K562 (cell line): ENCODE data around the gene DNAI7. TPM values are rescaled to one million over a fixed set of nuclear protein-coding genes. Genes with fewer than 3 reads are reported as not detected.
A peak's percentile ranks its signal among the peaks of the same experiment; 100 is the strongest.

Experiments used
- DDX20 ChIP-seq: fragments of 450-650 bp; IDR thresholded peaks from 2 replicates; pipeline ENCODE4 v1.6.1; 2016; ENCODE audit warnings: missing genetic modification characterization, low read depth, mild to moderate bottlenecking, missing compliant biosample characterization, moderate library complexity
- HMG20B ChIP-seq: fragments of 250-450 bp; sonication (Bioruptor Pico); IDR thresholded peaks from 2 replicates; pipeline ENCODE4 v1.5.0; 2021; ENCODE audit warnings: mild to moderate bottlenecking
- NR2C2 ChIP-seq, 2 experiments: fragments of 200-800 bp in 1 of 2; sonication (Bioruptor generic) in 1 of 2; sonication (generic) in 1 of 2; formaldehyde crosslinking in 1 of 2; IDR thresholded peaks; 2 replicates each; pipeline versions ENCODE4 v1.6.1 to v1.8.0; 2016 to 2022; ENCODE audit warnings: mild to moderate bottlenecking in 1 of 2, missing compliant biosample characterization in 1 of 2, missing genetic modification characterization in 1 of 2, missing genetic modification reagents in 1 of 2
- PTBP1 ChIP-seq: fragments of 200-400 bp; formaldehyde crosslinking; IDR thresholded peaks from 2 replicates; pipeline ENCODE4 v1.6.1; 2017; ENCODE audit warnings: low read depth, low read length
- SRF ChIP-seq, 2 experiments: fragments of 250-450, 450-650 bp in 1 of 2; sonication (Bioruptor Pico) in 1 of 2; sonication (generic) in 1 of 2; formaldehyde crosslinking; IDR thresholded peaks; 2 replicates each; pipeline versions ENCODE4 v1.5.0 to v1.5.1; 2020 to 2022; ENCODE audit warnings: mild to moderate bottlenecking in 1 of 2, missing genetic modification reagents in 1 of 2
- TAL1 ChIP-seq: fragments of 450-650 bp; IDR thresholded peaks from 2 replicates; pipeline ENCODE4 v1.6.1; 2016; ENCODE audit warnings: mild to moderate bottlenecking
- TCF7L2 ChIP-seq: fragments of 150-350 bp; IDR thresholded peaks from 2 replicates; pipeline ENCODE4 v1.6.1; 2016; ENCODE audit warnings: low read depth, mild to moderate bottlenecking, low read length, moderate library complexity
- XRCC4 ChIP-seq: IDR thresholded peaks from one replicate; pipeline ENCODE4 v1.6.1; 2011; ENCODE audit not compliant: insufficient read depth, insufficient read length; ENCODE audit errors: extremely low read depth
- ZKSCAN3 ChIP-seq: fragments of 250-450 bp; sonication (Bioruptor Pico); IDR thresholded peaks from 2 replicates; pipeline ENCODE4 v1.4.0; 2020
- polyA plus RNA-seq, 8 experiments: library from polyadenylated mRNA; depleted of rRNA in 4 of 8; stranded (reverse) in 5 of 8; unstranded in 3 of 8; fragments of >200 nt; fragmentation: Nextera tagmentation in 2 of 8; fragmentation: Illumina TruSeq in 1 of 8; extraction: Ambion mirVana in 2 of 8; extraction: Trizol in 1 of 8; gene quantifications; 2 replicates each; pipeline versions ENCODE4 v1.2.1 to v1.2.3, GENCODE V29; 2011 to 2014; ENCODE audit warnings: inconsistent platforms in 1 of 8, missing spikeins in 1 of 8
- total RNA-seq, 7 experiments: library from RNA; depleted of rRNA in 6 of 7; stranded (reverse); fragments of >200 nt in 6 of 7; fragmentation: Illumina TruSeq in 2 of 7; extraction: Trizol in 2 of 7; gene quantifications; 2 replicates each; pipeline versions ENCODE4 v1.2.1 to v1.2.3, GENCODE V29; 2011 to 2021; ENCODE audit warnings: low replicate concordance in 1 of 7
- TF ChIP-seq, protein P1 (sequence below): sonication (generic); formaldehyde crosslinking; IDR thresholded peaks from 2 replicates; pipeline ENCODE4 v1.8.0; 2022; ENCODE audit warnings: mild to moderate bottlenecking, missing genetic modification reagents
- TF ChIP-seq, protein P2 (sequence below): sonication (generic); formaldehyde crosslinking; IDR thresholded peaks from 2 replicates; pipeline ENCODE4 v1.8.0; 2023; ENCODE audit warnings: mild to moderate bottlenecking, missing genetic modification reagents
- TF ChIP-seq, protein P3 (sequence below): fragments of 250-450 bp; sonication (Bioruptor Pico); IDR thresholded peaks from 2 replicates; pipeline ENCODE4 v1.8.0; 2022; ENCODE audit warnings: moderate library complexity, mild to moderate bottlenecking, inconsistent platforms
- TF ChIP-seq, protein P4 (sequence below): IDR thresholded peaks from 2 replicates; pipeline ENCODE4 v1.6.1; 2012; ENCODE audit warnings: low read depth, low read length, improper control_type of control experiment, borderline replicate concordance

DNAI7 gene
- total and polyA plus RNA-seq, 9 of the 15 experiments (the other 6 are each of a cell fraction or from before 2014, with no cell fraction given): 0.06 to 0.76 (median 0.17) TPM; not detected in 1

DNA sequence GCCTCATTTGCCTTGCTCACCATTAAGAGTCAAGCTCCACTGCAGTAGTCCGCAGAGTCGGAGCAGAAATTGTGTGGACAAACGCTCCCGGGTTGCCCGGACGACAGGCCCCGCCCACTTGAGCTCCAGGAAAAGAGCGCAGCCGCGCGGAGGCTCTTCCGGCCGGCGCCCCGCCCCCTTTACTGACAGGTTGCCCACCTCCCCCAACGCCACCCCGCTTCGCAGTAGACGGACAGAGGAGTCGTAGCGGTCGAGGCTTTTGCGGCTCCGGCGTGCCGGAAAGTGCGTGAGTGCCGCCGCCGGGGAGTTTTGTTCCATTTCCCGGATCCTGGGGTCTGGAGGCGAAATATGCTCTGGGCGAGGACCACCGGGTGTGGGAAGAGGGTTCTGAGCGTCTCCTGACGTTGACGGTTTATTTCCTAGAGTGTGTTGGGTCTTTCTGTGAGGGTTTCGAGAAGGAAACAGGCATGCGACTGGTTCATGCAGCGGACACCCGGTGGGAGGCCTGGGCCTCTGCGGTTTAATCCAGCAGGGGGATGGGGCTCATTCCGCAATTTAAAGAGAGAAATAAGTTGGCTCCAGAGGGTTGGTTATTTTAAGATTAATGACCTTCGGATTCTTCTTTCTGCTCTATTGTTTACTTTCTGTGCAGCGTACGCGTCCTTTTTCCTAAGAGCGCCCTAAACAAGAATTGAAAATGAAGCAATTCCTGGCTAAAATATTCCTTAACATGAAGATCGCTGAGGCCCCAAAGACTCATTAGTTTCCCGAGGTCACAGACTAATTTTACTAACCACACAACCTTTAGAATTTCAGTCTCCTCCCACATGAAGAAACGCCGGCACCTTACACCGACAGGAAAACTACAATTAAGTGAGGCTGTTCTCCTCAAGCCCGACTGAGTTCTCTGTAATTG lies at the start of gene DNAI7, which contains the start of gene ETFRF1 (continued):
- TF ChIP-seq, protein P1, sequence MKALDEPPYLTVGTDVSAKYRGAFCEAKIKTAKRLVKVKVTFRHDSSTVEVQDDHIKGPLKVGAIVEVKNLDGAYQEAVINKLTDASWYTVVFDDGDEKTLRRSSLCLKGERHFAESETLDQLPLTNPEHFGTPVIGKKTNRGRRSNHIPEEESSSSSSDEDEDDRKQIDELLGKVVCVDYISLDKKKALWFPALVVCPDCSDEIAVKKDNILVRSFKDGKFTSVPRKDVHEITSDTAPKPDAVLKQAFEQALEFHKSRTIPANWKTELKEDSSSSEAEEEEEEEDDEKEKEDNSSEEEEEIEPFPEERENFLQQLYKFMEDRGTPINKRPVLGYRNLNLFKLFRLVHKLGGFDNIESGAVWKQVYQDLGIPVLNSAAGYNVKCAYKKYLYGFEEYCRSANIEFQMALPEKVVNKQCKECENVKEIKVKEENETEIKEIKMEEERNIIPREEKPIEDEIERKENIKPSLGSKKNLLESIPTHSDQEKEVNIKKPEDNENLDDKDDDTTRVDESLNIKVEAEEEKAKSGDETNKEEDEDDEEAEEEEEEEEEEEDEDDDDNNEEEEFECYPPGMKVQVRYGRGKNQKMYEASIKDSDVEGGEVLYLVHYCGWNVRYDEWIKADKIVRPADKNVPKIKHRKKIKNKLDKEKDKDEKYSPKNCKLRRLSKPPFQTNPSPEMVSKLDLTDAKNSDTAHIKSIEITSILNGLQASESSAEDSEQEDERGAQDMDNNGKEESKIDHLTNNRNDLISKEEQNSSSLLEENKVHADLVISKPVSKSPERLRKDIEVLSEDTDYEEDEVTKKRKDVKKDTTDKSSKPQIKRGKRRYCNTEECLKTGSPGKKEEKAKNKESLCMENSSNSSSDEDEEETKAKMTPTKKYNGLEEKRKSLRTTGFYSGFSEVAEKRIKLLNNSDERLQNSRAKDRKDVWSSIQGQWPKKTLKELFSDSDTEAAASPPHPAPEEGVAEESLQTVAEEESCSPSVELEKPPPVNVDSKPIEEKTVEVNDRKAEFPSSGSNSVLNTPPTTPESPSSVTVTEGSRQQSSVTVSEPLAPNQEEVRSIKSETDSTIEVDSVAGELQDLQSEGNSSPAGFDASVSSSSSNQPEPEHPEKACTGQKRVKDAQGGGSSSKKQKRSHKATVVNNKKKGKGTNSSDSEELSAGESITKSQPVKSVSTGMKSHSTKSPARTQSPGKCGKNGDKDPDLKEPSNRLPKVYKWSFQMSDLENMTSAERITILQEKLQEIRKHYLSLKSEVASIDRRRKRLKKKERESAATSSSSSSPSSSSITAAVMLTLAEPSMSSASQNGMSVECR (CRISPR knock-in tag): no peak
- TF ChIP-seq ZKSCAN3 (CRISPR knock-in tag): no peak
- TF ChIP-seq SRF (CRISPR knock-in tag; IDR thresholded peaks at IDR 0.05): peak in 1 of 2 experiments; percentile 23; a peak in 1 of 4 replicates
- TF ChIP-seq HMG20B (CRISPR knock-in tag): no peak
- TF ChIP-seq, protein P2, sequence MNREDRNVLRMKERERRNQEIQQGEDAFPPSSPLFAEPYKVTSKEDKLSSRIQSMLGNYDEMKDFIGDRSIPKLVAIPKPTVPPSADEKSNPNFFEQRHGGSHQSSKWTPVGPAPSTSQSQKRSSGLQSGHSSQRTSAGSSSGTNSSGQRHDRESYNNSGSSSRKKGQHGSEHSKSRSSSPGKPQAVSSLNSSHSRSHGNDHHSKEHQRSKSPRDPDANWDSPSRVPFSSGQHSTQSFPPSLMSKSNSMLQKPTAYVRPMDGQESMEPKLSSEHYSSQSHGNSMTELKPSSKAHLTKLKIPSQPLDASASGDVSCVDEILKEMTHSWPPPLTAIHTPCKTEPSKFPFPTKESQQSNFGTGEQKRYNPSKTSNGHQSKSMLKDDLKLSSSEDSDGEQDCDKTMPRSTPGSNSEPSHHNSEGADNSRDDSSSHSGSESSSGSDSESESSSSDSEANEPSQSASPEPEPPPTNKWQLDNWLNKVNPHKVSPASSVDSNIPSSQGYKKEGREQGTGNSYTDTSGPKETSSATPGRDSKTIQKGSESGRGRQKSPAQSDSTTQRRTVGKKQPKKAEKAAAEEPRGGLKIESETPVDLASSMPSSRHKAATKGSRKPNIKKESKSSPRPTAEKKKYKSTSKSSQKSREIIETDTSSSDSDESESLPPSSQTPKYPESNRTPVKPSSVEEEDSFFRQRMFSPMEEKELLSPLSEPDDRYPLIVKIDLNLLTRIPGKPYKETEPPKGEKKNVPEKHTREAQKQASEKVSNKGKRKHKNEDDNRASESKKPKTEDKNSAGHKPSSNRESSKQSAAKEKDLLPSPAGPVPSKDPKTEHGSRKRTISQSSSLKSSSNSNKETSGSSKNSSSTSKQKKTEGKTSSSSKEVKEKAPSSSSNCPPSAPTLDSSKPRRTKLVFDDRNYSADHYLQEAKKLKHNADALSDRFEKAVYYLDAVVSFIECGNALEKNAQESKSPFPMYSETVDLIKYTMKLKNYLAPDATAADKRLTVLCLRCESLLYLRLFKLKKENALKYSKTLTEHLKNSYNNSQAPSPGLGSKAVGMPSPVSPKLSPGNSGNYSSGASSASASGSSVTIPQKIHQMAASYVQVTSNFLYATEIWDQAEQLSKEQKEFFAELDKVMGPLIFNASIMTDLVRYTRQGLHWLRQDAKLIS (CRISPR knock-in tag): no peak
- TF ChIP-seq, protein P3, sequence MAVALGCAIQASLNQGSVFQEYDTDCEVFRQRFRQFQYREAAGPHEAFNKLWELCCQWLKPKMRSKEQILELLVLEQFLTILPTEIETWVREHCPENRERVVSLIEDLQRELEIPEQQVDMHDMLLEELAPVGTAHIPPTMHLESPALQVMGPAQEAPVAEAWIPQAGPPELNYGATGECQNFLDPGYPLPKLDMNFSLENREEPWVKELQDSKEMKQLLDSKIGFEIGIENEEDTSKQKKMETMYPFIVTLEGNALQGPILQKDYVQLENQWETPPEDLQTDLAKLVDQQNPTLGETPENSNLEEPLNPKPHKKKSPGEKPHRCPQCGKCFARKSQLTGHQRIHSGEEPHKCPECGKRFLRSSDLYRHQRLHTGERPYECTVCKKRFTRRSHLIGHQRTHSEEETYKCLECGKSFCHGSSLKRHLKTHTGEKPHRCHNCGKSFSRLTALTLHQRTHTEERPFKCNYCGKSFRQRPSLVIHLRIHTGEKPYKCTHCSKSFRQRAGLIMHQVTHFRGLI (CRISPR knock-in tag): no peak
- no peak for TF ChIP-seq PTBP1
- no peak for TF ChIP-seq TCF7L2
- TF ChIP-seq, protein P4, sequence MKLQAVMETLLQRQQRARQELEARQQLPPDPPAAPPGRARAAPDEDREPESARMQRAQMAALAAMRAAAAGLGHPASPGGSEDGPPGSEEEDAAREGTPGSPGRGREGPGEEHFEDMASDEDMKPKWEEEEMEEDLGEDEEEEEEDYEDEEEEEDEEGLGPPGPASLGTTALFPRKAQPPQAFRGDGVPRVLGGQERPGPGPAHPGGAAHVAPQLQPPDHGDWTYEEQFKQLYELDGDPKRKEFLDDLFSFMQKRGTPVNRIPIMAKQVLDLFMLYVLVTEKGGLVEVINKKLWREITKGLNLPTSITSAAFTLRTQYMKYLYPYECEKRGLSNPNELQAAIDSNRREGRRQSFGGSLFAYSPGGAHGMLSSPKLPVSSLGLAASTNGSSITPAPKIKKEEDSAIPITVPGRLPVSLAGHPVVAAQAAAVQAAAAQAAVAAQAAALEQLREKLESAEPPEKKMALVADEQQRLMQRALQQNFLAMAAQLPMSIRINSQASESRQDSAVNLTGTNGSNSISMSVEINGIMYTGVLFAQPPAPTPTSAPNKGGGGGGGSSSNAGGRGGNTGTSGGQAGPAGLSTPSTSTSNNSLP: no peak
- TF ChIP-seq TAL1: 0 out of 2 replicates have a peak, but pooled peaks have one; percentile 5
- TF ChIP-seq DDX20 (tag): no peak
- no peak for TF ChIP-seq NR2C2 (CRISPR knock-in tag; IDR thresholded peaks at IDR 0.05)
- peak; percentile 49; the same call in 1 of the 2 replicates for TF ChIP-seq NR2C2 (tag; IDR thresholded peaks at IDR 0.05)
- TF ChIP-seq XRCC4: no peak
